Measurements from ENCODE around the gene NUP85.

DNA sequence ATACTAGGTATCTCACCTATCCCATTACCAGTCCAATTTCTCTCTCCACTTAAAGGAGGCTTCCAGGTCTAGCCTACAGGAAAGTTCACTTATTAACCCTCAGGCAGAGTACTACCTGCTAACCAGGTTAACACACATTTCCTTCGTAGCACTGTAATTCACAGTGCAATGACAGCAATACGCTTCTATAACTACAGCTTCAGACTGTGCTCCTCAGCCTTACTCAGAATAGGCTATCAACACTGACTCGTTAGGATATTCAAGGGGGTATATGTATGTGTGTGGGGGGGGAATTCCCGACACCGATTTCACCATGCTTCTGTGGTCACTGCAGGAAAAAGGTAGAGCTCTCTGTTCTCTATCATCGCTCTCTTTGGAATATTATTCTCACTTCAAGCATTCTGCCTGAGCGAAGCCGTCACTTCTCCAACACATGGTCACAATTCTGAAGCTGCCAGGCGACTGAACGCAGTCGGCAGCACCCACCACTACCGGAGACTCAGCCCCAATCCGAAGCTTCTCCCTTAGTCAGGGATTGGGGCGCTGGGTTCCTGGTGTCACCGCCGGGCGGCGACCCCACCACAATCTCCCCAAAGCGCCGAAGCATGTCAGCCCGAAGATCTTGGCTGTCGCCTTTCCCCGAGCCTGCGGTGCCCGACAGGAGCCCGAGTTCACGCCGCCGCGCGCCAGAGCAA is 55.3 kb downstream of the NUP85 start:
- no peak for TF ChIP-seq EZH2 (IDR thresholded peaks at IDR 0.05; ENCODE audit: insufficient read depth, poor library complexity, severe bottlenecking)
- TF ChIP-seq EZH2phosphoT487 (IDR thresholded peaks at IDR 0.05; ENCODE audit: insufficient read depth, low read depth): no peak
